NCI-H1417 treated with DMSO at 0.1 percent for 48 hours (cell line): ENCODE data around the gene DYNLT2B.
"Not testable (repeated sequence)": the region's sequence is repeated elsewhere in the genome, so short reads cannot be mapped to it uniquely, and the experiment has no call there.

Experiments used
- DNase-seq: peaks from one replicate; lab custom pipeline; 2025; lab: John Stamatoyannopoulos, UW

The DYNLT2B gene

DNA sequence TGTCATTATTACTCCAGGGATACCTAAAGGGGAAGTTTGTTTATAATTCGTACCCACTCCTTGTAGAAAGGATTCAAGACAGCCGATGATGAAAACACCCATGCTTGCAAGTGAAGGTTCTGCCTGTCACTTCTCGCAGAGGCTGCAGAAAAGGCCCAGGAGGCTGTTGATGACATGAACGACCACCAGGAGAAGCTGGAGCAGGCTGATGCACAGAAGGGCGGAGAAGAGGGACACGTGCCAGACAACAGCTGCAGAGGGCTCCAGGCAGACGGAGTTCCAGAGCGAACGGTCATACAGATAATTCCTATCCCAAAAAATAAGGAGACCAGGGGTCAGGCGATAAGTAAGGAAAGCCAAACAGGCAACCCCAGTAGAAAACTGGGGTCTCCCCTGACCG lies 5.7 kb upstream of the DYNLT2B start:
- no peak for DNase-seq

GRCh38 chr3:196323016-196323415 lies 5.0 kb upstream of the DYNLT2B start:
- DNase-seq, result no peak

DNA sequence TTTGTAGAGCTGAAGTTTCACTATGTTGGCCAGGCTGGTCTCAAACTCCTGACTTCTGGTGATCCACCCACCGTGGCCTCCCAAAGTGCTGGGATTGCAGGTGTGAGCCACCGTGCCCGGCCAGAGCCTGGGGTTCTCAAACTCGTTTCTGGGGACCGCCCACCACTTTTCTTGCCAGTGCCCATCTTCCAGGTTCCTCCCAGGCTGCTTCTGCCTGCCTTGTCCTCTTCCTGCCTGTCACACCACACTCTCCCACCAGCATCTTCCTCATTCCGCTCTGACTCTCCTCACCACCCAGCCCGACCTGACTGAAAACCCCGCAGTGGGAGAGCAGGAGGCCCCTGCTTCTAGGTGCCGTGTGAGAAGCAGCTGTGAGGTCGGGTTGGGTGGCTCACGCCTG lies 3.1 kb upstream of the DYNLT2B start:
- DNase-seq, result no peak

GRCh38 chr3:196320137-196320536 lies 2.1 kb upstream of the DYNLT2B start:
- no peak for DNase-seq

GRCh38 chr3:196316799-196317686 lies 997 bp downstream of the DYNLT2B start:
- DNase-seq, result not testable (repeated sequence)

DNA sequence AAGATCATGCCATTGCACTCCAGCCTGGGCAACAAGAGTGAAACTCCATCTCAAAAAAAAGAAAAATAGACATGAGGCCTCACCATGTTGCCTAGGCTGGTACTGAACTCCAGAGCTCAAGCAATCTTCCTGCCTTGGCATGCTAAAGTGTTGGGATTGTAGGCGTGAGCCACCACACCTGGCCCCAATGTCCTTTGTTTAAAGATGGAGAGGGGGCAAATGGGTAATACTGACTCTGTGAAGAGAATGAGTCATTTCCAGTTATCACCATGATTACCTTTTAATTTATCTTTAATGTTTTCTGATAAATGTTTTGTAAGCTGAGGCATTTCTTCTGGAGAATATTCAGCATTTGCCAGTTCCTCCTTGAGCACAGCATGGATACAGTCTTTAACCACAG lies 2.2 kb downstream of the DYNLT2B start:
- no peak for DNase-seq

GRCh38 chr3:196314597-196314996 lies 3.4 kb downstream of the DYNLT2B start:
- no peak for DNase-seq

DNA sequence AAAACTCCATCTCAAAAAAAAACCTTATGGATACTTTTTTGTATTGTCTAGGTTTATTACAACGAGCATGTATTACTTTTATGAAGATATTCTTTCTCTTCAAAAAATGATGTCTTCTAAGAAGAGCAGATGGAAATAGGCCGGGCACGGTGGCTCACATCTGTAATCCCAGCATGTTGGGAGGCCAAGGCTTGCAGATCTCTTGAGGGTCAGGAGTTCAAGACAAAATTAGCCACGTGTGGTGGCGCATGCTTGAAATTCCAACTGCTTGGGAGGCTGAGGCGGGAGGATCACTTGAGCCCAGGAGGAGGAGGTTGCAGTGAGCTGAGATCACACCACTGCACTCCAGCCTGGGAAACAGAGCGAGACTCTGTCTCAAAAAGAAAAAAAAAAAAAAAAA lies 4.0 kb downstream of the DYNLT2B start:
- DNase-seq, result not testable (repeated sequence)

GRCh38 chr3:196302960-196303359 lies 15.1 kb downstream of the DYNLT2B start:
- DNase-seq, result not testable (repeated sequence)

- DNase-seq, result not testable (repeated sequence)
Observed at GRCh38 chr3:196302551-196302950, 15.5 kb downstream of the DYNLT2B start.

DNA sequence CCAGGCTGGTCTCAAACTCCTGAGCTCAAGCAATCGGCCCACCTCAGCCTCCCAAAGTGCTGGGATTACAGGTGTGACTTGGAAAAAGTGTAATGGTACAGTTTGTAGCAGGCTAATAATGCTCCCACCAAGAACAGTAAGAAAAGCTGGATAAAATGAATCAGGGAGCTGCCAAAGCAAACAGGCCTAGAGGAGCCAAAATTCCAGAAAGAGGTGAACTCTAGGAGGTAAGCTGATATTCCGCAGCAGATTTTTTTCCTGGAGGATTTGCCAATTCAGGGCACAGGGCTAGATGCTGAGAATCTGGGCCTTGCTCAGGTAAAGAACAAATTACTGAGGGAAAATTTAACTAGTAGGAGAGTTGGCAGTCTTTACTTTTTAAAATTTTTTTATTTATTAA lies 19.5 kb downstream of the DYNLT2B start:
- DNase-seq, result no peak

GRCh38 chr3:196292286-196292923 lies 25.6 kb downstream of the DYNLT2B start:
- no peak for DNase-seq

DNA sequence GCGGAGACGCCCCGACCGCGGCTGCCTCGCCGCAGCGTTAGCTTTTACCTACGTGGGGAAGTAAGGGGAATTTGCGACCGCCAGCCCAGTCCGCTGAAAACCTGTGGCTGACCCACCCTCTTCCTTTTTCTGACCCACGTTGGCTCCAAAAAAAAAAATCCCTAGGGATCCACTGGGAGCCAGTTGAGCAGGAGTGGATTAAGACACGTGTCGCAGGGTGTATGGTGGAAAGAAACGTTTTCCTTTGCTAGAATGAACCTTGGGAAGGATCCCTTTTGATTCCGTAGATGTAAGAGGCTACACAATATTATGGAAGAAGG lies 29.9 kb downstream of the DYNLT2B start:
- DNase-seq, result no peak

DNA sequence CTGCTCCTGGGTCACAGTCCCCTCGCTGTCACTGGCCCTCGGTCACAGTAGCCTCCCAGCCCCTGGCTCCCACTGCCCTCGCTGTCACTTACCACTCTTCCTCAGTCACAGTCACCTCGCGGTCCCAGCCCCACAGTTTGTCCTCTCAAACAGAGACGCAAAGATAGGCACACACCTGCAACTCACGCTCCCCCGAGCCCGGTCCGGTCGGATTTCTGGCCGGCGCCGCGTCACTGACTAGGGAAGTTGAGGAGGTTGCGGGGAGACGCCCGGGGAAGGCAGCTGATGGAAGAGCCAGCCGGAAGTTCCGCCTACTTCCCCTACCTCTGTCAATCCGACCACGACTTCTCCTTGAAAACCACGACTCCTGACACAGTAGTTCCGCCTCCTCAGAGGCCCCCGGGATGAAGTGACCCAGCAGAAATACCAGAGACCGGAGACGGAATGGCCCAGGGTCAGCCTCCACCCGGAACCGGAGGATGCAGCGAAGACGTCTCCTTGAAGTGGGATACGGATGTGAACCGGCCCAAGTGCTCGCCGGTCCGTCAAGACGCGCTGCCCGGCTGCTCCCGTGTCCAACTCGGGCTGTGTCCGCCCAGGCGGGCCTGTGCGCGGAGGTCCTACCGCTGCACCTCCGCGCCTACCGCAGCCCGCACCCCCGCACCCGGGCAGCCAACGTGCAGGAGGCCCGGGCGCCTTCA lies 30.4 kb downstream of the DYNLT2B start, which contains the start of gene PCYT1A:
TSS of gene PCYT1A (minus strand) at position 287 of the 701 bp plus-strand sequence. CDS start 17,195 bp downstream, outside the sequence.
- peak; percentile 88 for DNase-seq

GRCh38 chr3:196287090-196287439 lies 31.0 kb downstream of the DYNLT2B start:
- no peak for DNase-seq

DNA sequence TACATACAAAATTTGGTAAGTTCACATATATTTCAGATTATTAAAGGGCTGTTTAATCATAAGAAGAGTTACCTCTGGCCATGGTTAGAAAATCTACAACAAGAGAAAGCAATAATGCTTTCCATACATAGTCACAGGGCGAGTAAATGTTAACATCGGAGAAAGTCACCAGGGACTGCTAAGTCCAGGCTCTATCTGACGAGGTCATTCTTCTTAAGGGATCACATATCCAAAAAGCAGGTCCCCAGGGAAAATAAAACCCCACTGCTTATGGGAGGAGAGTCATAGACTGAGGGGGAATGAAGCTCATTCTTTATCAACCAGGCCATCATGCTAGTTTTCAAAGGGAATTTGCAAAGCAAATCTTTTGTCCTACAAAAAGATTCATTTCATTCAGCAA lies 33.6 kb downstream of the DYNLT2B start:
- no peak for DNase-seq

GRCh38 chr3:196281962-196282361 lies 36.1 kb downstream of the DYNLT2B start:
- DNase-seq, result no peak

DNA sequence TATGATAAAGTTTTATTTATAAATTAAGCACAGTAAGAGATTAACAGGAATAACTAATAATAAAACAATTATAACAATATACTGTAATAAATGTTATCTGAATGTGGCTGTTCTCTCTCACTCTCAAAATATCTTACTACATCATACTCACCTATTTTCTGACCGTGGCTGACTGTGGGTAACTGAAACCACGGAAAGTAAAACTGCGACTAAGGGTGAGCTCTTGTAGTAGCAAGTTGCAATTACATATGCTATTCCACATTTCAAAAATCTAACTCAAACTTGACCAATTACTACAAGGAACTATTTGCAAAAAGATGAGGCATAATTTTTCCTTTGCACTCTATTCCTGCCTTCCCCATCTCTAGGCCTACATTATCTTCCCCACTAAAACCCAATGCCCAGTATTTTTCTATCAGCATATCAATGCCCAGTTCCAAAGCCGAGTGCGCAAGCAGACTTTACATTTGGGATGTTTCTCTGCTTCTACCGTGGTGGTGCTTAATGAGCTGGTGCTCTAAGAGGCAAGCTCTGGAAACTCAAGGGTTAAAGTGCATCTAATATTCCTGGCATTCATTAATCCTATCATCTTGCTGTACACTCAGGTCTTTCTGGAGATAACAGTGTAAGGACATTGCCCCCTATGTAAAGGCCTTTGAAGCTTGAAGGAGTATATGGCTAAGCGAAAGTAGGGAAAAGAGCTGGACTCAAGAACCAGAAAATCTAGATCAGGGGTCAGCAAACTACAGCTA lies 37.2 kb downstream of the DYNLT2B start:
- no peak for DNase-seq

GRCh38 chr3:196275126-196275525 lies 42.9 kb downstream of the DYNLT2B start:
- DNase-seq, result no peak

- no peak for DNase-seq
Observed at GRCh38 chr3:196274585-196274984, 43.5 kb downstream of the DYNLT2B start.

DNA sequence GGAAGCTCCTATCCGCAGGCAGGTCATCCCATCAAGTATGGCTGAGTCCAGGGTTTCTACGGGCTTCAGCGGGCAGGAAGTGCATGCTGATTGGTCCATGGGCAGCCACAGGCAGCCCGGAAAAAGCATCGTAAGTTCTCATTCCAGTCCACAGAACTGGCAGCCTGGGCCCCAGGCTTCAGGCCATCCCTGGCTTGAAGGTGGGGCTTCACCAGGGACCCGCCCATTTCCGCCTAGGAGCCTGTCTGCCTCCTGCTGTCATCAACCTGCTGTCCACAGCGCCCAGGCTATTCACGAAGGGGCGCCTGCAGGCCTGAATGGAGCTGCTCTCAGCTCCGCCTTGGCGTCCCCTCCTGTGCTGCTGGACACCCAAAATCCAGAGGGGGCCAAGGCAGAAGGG lies 44.4 kb downstream of the DYNLT2B start:
- no peak for DNase-seq

GRCh38 chr3:196272826-196273225 lies 45.2 kb downstream of the DYNLT2B start:
- no peak for DNase-seq
